GM13976 (cell line): ENCODE data around the gene MAML2.

Experiments used
- DNase-seq: peaks from one replicate; pipeline ENCODE4 v3.0.0; 2012; ENCODE audit warnings: low spot score
- in situ Hi-C: fragments of 300-500 bp; cut with MboI; formaldehyde crosslinking; loops from one replicate; pipeline ENCODE4 v1.12.0; 2022; ENCODE audit warnings: low sequenced_read_pairs, mixed read lengths, inconsistent platforms; ENCODE audit not compliant: unreplicated experiment
- TF ChIP-seq, protein P1 (sequence below): IDR thresholded peaks from 2 replicates; pipeline ENCODE4 v1.5.1; 2012; ENCODE audit warnings: borderline replicate concordance, mild to moderate bottlenecking; ENCODE audit not compliant: insufficient read depth; ENCODE audit errors: extremely low read depth, missing control alignments, control extremely low read depth

MAML2 gene

GRCh38 chr11:96307776-96308140 is 35.2 kb downstream of the MAML2 start:
- TF ChIP-seq, protein P1, sequence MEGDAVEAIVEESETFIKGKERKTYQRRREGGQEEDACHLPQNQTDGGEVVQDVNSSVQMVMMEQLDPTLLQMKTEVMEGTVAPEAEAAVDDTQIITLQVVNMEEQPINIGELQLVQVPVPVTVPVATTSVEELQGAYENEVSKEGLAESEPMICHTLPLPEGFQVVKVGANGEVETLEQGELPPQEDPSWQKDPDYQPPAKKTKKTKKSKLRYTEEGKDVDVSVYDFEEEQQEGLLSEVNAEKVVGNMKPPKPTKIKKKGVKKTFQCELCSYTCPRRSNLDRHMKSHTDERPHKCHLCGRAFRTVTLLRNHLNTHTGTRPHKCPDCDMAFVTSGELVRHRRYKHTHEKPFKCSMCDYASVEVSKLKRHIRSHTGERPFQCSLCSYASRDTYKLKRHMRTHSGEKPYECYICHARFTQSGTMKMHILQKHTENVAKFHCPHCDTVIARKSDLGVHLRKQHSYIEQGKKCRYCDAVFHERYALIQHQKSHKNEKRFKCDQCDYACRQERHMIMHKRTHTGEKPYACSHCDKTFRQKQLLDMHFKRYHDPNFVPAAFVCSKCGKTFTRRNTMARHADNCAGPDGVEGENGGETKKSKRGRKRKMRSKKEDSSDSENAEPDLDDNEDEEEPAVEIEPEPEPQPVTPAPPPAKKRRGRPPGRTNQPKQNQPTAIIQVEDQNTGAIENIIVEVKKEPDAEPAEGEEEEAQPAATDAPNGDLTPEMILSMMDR: no peak
- no peak for DNase-seq
- in situ Hi-C loops: no loop called here

GRCh38 chr11:96306933-96307775 is 35.8 kb downstream of the MAML2 start:
- no peak for DNase-seq
- in situ Hi-C loops: no loop called here
- TF ChIP-seq, protein P1: no peak

DNA sequence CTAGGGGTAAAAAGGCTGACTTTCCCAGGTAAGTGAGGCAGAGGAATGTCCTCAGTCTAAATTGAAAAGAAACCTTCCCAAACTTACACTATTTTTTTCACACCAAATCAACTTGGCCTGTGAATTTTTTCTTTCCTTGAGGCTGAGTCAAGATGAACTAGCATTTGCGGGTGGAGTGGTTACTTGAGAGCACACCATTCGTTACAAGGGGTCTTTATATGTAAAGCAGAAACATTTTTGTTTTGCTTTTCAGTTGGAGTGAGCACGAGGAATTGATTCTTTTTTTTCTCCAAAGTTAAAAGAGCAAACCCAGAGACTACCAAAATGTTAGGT is 36.4 kb downstream of the MAML2 start:
- TF ChIP-seq, protein P1: no peak
- DNase-seq: no peak
- in situ Hi-C loops: no loop called here

GRCh38 chr11:96306071-96306470 is 36.9 kb downstream of the MAML2 start:
- TF ChIP-seq, protein P1: no peak
- in situ Hi-C loops: no loop called here

GRCh38 chr11:96303980-96304379 is 39.0 kb downstream of the MAML2 start:
- DNase-seq: no peak
- TF ChIP-seq, protein P1: no peak
- in situ Hi-C loops: no loop called here

More at GRCh38 chr11:96306071-96306470, 36.9 kb downstream of the MAML2 start:
- no peak for DNase-seq

DNA sequence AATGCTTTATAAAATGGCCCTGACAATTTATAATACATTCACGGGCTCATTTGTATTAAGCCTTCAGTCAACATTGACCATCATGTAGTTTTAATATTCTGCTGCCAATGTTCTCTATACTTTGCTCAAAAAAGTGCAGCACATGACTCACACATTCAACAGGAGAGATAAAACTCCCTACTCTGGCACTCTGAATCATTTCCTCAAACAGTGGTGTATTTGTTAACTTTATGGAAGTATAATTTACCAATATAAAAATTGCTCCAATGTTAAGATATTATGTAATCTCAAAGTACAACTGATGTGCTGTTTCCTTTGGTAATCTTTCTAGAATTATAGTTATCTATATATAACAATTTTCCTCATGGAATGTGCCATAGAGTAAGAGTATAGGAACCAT is 39.9 kb downstream of the MAML2 start:
- TF ChIP-seq, protein P1: no peak
- in situ Hi-C loops: no loop called here
- no peak for DNase-seq

DNA sequence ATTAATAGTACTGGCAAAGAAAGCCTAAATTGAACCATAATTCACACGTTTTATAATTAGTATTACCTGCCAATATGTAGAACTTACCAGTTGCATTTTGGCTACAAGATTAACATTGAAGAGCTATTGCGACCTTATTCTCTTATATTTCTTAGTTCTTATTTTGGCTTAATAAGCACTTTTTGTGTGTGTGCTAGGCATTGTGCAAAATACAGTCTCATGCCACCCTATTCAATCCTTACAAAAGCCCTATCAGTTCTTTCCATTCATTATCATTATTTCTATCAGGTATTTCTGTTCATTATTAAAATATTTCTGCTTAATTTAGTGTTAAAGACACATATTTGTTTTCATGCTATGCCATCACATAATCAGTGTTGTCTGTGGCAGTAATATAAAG is 41.2 kb downstream of the MAML2 start:
- TF ChIP-seq, protein P1: no peak
- no peak for DNase-seq
- in situ Hi-C loops: no loop called here
